ENCODE measurements around the gene CLCN5.

- TF ChIP-seq, protein P1, sequence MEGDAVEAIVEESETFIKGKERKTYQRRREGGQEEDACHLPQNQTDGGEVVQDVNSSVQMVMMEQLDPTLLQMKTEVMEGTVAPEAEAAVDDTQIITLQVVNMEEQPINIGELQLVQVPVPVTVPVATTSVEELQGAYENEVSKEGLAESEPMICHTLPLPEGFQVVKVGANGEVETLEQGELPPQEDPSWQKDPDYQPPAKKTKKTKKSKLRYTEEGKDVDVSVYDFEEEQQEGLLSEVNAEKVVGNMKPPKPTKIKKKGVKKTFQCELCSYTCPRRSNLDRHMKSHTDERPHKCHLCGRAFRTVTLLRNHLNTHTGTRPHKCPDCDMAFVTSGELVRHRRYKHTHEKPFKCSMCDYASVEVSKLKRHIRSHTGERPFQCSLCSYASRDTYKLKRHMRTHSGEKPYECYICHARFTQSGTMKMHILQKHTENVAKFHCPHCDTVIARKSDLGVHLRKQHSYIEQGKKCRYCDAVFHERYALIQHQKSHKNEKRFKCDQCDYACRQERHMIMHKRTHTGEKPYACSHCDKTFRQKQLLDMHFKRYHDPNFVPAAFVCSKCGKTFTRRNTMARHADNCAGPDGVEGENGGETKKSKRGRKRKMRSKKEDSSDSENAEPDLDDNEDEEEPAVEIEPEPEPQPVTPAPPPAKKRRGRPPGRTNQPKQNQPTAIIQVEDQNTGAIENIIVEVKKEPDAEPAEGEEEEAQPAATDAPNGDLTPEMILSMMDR (IDR thresholded peaks at IDR 0.05) = no peak
- no peak for TF ChIP-seq POLR2A (IDR thresholded peaks at IDR 0.05)
Measured at GRCh38 chrX:50066318-50066937, 144.0 kb downstream of the CLCN5 start.
